Nucleus accumbens (tissue), 56 donors: ENCODE measurements around the gene CEBPG.

Experiments used
- DNase-seq, 56 donors: peaks; one replicate each; lab custom pipeline; 2025; lab: John Stamatoyannopoulos, UW

Gene CEBPG

GRCh38 chr19:33413868-33414666 is 40.6 kb downstream of the CEBPG start:
- DNase-seq: no peak

- no peak for DNase-seq
Measured at GRCh38 chr19:33414667-33415605, 41.4 kb downstream of the CEBPG start.

DNA sequence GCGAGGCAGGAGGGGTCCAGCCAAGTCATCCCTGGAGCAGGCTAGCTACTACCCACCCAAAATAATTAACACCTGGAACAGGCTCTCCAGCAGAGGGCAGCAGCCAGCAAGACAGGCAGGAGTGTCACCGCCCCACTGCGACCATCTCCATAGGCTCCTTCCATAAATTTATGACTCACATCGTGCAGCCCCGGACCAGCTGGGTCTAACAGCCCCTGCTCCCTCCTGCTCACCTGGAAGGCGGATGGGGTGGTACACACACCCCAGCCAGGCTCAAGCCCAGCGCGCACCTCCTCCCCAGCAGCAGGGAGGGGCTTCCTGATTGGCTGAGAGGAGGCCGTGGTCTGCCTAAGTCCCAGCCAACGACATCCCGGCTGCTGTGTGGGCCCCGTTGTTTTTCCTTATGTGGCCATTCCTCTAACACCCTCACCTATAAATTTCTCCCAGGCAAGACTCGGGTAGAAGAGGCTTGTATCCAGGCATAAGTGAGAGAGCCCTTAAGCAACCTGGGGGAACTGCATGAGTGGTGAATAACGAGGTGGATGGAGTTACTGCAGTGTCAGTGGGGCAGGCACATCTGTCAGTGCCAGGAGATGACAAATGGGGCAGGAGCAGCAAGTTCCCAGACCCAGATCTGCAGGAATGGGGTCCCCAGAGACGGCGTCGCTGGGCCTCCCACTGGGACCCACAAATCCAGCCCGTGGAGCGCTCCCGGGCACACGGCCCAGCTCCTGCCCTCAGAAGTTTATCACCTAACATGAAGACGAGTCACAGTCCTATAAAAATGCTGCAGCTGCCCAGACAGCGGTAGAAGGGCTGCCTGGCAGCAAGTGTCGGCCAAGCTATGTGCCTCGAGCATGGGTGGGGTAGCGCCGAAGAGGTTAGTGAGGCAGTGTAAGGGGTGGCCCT is 43.1 kb downstream of the CEBPG start:
- peak in 26 of 56 donors; percentile 10 to 79 (median 27) for DNase-seq

GRCh38 chr19:33417751-33418150 is 44.2 kb downstream of the CEBPG start:
- DNase-seq: no peak

DNA sequence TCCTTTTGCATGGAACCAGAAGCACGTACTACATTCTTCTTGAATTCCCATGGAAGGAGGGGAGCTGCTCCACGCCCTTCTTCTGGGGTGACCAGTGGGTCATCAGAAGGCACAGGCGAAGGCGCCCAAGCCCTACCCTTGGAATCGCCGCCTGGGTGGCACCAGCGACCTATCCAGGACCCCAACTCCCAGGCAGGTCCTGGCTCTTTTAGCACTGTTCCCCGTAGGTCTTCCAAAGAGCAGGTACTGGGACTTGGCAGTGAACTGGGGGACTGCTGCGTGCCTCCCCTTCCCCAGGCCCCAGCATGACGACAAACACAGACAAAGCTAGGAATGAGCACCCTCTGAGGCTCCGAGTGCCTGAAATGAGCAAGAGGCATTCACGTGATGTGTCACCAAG is 45.0 kb downstream of the CEBPG start:
- DNase-seq: no peak

GRCh38 chr19:33418871-33419787 is 45.6 kb downstream of the CEBPG start:
- DNase-seq: no peak

- no peak for DNase-seq
Measured at GRCh38 chr19:33419788-33420130, 46.2 kb downstream of the CEBPG start.

DNA sequence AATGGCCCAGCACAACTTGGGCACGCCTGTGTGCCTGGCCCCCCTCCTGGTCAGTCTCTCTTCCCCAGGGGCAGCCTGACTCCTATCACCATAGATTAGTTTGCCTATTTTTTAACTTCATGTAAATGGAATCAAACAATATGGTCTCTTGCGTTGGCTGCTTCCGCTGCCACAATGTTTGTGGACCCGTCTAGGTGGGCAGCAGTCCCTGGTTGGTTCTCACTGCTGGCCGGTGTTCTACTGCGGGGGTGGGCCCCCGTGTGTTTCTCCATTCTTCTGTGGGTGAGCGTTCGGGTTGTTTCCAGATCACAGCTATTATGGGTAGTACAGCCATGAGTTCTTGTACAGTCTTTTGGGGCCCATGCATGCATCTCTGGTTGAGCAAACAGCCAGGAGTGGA is 47.3 kb downstream of the CEBPG start:
- DNase-seq: no peak

GRCh38 chr19:33421368-33421767 is 47.9 kb downstream of the CEBPG start:
- DNase-seq: no peak

- DNase-seq: no peak
Measured at GRCh38 chr19:33422369-33423180, 49.1 kb downstream of the CEBPG start.

- DNase-seq: no peak
Measured at GRCh38 chr19:33424181-33424580, 50.7 kb downstream of the CEBPG start.

GRCh38 chr19:33426621-33427361 is 53.3 kb downstream of the CEBPG start:
- no peak for DNase-seq

- DNase-seq: no peak
Measured at GRCh38 chr19:33427801-33428626, 54.5 kb downstream of the CEBPG start.

- DNase-seq: no peak
Measured at GRCh38 chr19:33428627-33429125, 55.2 kb downstream of the CEBPG start.

DNA sequence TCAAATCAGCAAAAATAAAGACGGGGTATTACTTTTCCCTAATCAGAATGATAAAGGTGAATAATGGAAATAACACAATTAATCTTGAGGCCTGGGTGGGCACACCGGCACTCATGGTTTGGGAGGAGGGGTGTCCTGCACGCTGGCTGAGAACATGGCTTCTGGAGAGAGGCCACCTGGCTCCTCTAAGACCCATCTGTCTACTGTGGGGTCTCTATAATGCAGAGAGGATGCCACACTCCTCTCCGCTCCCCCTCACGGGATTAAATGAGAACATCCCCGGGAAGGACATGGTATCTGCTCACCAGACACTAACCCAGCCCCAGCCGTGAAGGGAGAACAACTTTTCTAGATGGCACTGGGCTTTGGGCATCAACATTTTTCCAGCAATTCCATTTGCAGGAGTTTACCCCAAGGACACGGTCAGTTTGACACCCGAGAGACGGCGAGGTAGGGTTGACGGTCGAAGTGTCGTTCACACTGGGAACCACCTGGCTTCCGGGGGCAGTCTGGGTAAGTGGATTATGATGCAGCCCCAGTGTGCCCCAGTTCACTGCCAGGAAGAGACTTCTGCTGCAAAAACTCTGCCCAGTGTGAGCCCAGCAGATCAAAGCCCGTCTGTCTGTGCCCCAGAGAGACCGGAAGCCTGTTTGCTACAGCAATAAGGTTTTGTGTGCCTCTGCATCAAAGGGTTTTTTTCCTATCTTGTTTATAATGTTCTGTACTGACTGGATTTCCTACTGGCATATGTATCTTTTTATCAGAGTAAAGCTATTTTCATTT is 56.6 kb downstream of the CEBPG start:
- peak in 2 of 56 donors; percentile 9 to 13 for DNase-seq
